Spleen (tissue), 11 donors: ENCODE measurements around the gene HDAC4. TPM values are rescaled to one million over a fixed set of nuclear protein-coding genes. Genes with fewer than 3 reads are reported as not detected.

Experiments used
- DNase-seq: peaks from one replicate; pipeline ENCODE4 v3.0.0-alpha.2; 2020
- H3K27ac ChIP-seq, 8 donors: fragments of 200-600 bp; sonication (generic) in 7 of 8; 1 replicate in 4 of 8; 2 replicates in 4 of 8; pipeline versions ENCODE4 v1.5.0 to v1.8.0; 2016 to 2021; ENCODE audit warnings: inconsistent platforms in 4 of 8, mild to moderate bottlenecking in 4 of 8, moderate library complexity in 1 of 8
- H3K27me3 ChIP-seq, 7 donors: fragments of 200-600 bp; sonication (generic) in 6 of 7; replicated peaks in 1 of 7; 1 replicate in 4 of 7; 2 replicates in 3 of 7; pipeline versions ENCODE4 v1.5.0 to v1.8.0; 2016 to 2021; ENCODE audit warnings: inconsistent platforms in 3 of 7, mild to moderate bottlenecking in 1 of 7
- H3K36me3 ChIP-seq, 6 donors: fragments of 200-600 bp; sonication (generic) in 5 of 6; 1 replicate in 4 of 6; 2 replicates in 2 of 6; pipeline versions ENCODE4 v1.5.0 to v1.8.0; 2016 to 2021; ENCODE audit warnings: inconsistent platforms in 2 of 6
- H3K4me1 ChIP-seq, 6 donors: fragments of 200-600 bp; sonication (generic) in 5 of 6; 1 replicate in 3 of 6; 2 replicates in 3 of 6; pipeline versions ENCODE4 v1.5.0 to v1.8.0; 2016 to 2021; ENCODE audit warnings: inconsistent platforms in 3 of 6
- H3K4me3 ChIP-seq, 8 donors: fragments of 200-600 bp; sonication (generic) in 7 of 8; 1 replicate in 4 of 8; 2 replicates in 4 of 8; pipeline versions ENCODE4 v1.5.0 to v1.8.0; 2016 to 2021; ENCODE audit warnings: inconsistent platforms in 4 of 8, mild to moderate bottlenecking in 4 of 8, moderate library complexity in 2 of 8
- H3K9me3 ChIP-seq, 8 donors: fragments of 200-600 bp; sonication (generic) in 7 of 8; 1 replicate in 4 of 8; 2 replicates in 4 of 8; pipeline versions ENCODE4 v1.5.0 to v1.8.0; 2016 to 2021; ENCODE audit warnings: inconsistent platforms in 4 of 8
- CTCF ChIP-seq, 11 experiments: fragments of 200-600 bp in 7 of 11; fragments of 450-650 bp in 4 of 11; sonication (generic) in 4 of 11; IDR thresholded peaks in 8 of 11; conservative IDR thresholded peaks in 3 of 11; 1 replicate in 7 of 11; 2 replicates in 4 of 11; pipeline versions ENCODE4 v1.4.0 to v1.8.0; 2016 to 2021; ENCODE audit warnings: antibody characterized with exemption in 11 of 11, inconsistent platforms in 4 of 11, mild to moderate bottlenecking in 1 of 11
- POLR2A ChIP-seq, 3 donors: fragments of 450-650 bp; IDR thresholded peaks; one replicate each; pipeline ENCODE4 v1.5.1; 2017; ENCODE audit warnings: antibody characterized with exemption in 3 of 3, mild to moderate bottlenecking in 1 of 3
- POLR2AphosphoS5 ChIP-seq, 3 donors: sonication (generic); formaldehyde crosslinking; IDR thresholded peaks; one replicate each; pipeline ENCODE4 v1.5.1; 2017; ENCODE audit warnings: antibody characterized with exemption in 3 of 3
- WGBS, 5 donors: extraction: QIAGEN DNeasy Blood & Tissue Kit in 3 of 5; methylation state at CpG; one replicate each; pipeline versions ENCODE4 v1.1.5 to v1.1.7; 2013 to 2018; 5-methylcytosine and 5-hydroxymethylcytosine counted together
- intact Hi-C: fragments of 100-400 bp; cut with DNase I; formaldehyde crosslinking; loops from one replicate; pipeline ENCODE4 v1.15.0; 2023; ENCODE audit warnings: low total_unique reads
- polyA plus RNA-seq, 3 donors: library from polyadenylated mRNA; stranded (reverse); fragments of 200-250 nt; gene quantifications; one replicate each; pipeline ENCODE4 v1.2.1, GENCODE V29; 2013
- total RNA-seq, 7 donors: library from RNA; depleted of rRNA in 3 of 7; stranded (reverse); fragments of >200 nt in 3 of 7; fragmentation: NEBNext Ultra II Directional in 4 of 7; extraction: Animal tissue kit (Norgen Biotek cat#: 25700) in 4 of 7; gene quantifications; one replicate each; pipeline versions ENCODE4 v1.1.0 to v1.2.1, GENCODE V29; 2016 to 2021
- donor health status: healthy with polysubstance abuse.
- donor health status: DM: no; HTN: no; CAD: no; lungs with moderate emphysema.
- donor health status: DM: no; HTN: no; CAD: no.
- donor health status: Bipolar disorder and iron deficiency.
- donor health status: healthy.
- donor health status: DM: no; HTN: no; CAD: no.
- donor health status: DM: yes; HTN: yes; CAD: no.

The HDAC4 gene
- total and polyA plus RNA-seq, 10 donors: 3.2 to 122 (median 69.5) TPM

DNA sequence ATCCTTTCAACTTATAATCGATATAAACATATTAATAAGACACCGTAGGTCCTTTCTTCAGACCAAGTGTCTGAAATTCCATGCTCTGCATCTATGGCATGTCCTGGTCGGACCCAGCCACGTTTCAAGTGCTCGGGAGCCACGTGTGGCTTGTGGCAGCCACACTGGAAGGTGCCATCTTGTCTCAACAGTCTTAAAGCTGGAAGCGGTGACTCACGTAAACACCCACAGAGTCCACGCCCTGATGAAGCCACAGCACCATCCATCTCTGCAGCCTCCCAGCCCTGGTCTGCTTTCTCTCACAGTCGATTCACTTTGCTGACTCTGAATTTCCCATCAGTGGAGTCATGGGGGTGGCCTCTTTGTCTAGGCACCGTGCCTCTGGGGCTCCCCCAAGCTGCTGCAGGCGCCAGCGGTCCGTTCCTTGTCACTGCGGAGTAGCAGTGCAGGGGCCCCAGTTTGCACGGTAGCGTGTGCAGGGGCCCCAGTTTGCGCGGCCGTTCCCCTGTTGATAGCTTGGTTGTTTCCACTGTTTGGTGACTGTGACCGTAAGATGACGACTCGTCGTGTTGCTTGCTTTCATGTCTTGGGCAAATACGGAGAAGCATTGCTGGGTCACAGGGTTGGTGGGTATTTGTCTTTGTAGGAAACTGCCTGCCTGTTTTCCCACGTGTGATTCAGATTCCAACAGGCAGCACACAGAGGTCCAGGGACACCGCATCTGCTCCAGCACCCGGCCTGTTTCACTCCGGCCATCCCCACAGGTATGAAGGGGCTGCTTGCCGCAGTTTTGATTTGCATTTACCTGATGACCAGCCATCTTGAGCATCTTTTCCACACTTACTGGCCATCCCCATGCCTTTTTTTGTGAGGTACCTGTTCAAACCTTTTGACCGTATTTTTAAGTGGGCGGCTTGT is 240.3 kb downstream of the HDAC4 start:
- 95 to 97% (median 97%) methylated on average over 29 to 32 of the region's 32 CpGs for whole genome bisulfite sequencing, 5 donors
- TF ChIP-seq CTCF (IDR thresholded peaks at IDR 0.05 in 8 of 11, conservative IDR thresholded peaks at IDR 0.05 in 3 of 11) (no peak), POLR2AphosphoS5 (IDR thresholded peaks at IDR 0.05) (no peak), POLR2A (IDR thresholded peaks at IDR 0.05) (no peak)
- peaks cover 4 to 91% (median 38%) of the 10 kb centered on the region in 6 donors for H3K36me3 ChIP-seq

DNA sequence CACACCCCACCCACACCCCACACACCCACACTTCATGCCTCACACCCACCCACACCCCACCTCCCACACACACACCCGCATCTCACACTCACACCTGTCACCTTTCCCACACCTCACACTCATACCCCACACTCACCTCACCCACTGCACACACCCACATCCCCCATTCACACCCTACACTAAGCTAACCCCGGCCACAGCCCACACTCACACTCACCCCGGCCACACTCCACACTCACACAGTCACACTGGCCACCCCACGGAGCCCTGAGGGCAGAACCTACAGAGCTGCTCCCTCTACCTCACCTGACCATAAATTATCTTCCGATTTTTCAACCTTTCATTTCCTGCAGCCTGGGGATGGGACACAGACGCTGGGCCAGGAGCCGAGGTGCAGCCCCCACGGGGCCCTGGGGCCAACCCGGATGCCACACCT is 241.3 kb downstream of the HDAC4 start:
- Histone ChIP-seq H3K9me3 (no peaks in the 10 kb centered on the region), H3K27ac (peak overlapping the region in 1 of 8 donors; percentile 38), H3K36me3 (peaks cover 4 to 95% (median 47%) of the 10 kb centered on the region in 6 donors), H3K4me3 (no peak overlapping the region), H3K27me3 (no peaks in the 10 kb centered on the region), H3K4me1 (peaks cover 0 to 50% (median 17%) of the 10 kb centered on the region in 6 donors)
- TF ChIP-seq CTCF (IDR thresholded peaks at IDR 0.05 in 8 of 11, conservative IDR thresholded peaks at IDR 0.05 in 3 of 11) (no peak), POLR2AphosphoS5 (IDR thresholded peaks at IDR 0.05) (no peak), POLR2A (IDR thresholded peaks at IDR 0.05) (no peak)
- 93 to 98% (median 94%) methylated on average over 9 of the region's 9 CpGs for WGBS, 5 donors
- DNase-seq: peak; percentile 31
- intact Hi-C loops: no loop called here

More for the DNA sequence above, 240.3 kb downstream of the HDAC4 start:
- Histone ChIP-seq H3K4me1 (peaks cover 0 to 46% (median 19%) of the 10 kb centered on the region in 6 donors), H3K9me3 (no peaks in the 10 kb centered on the region), H3K27me3 (no peaks in the 10 kb centered on the region), H3K27ac (no peak overlapping the region), H3K4me3 (no peak overlapping the region)
- intact Hi-C loops: no loop called here
- peak; percentile 58 for DNase-seq

DNA sequence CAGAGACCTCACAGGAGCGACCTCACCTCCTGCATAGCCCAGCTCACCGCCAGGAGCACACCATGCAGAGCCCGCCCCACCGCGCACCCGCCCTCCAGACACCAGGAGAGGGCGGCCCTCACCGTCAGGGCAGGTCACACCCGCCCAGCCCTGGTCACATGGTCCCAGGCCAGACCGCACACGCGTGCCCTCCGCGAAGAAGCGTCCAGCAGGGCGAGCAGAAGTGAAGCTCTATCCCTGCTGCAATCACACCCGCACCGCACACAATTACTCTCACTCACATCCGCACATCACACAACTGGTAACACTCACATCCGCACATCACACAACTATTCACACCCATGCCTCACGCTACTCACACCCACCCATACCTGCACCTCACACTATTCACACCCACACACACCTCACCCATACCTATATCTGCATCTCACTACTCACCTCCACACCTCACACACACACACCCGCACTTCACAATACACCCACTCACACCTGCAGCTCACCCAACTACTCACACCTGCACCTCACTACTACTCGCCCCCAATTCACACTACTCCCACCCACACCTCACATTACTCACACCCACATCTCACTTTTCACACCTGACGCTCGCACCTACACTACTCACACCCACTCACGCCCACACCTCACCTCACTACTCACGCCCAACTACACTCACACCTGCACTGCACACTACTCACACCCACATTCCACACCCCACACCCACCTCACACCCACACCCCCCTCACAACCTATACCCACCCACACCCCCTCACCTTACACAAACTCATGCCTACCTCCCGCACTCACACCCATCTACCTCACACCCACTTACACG is 242.0 kb downstream of the HDAC4 start:
- WGBS, 5 donors: 89 to 98% (median 95%) methylated on average over 23 to 29 of the region's 29 CpGs
- H3K36me3 ChIP-seq: peaks cover 4 to 95% (median 53%) of the 10 kb centered on the region in 6 donors

More for the DNA sequence above, 242.0 kb downstream of the HDAC4 start:
- Histone ChIP-seq H3K4me3 (no peak overlapping the region), H3K4me1 (peaks cover 0 to 46% (median 19%) of the 10 kb centered on the region in 6 donors), H3K9me3 (no peaks in the 10 kb centered on the region), H3K27me3 (no peaks in the 10 kb centered on the region), H3K27ac (peak overlapping the region in 3 of 8 donors; percentile 38 to 81 (median 77))
- intact Hi-C loops: no loop called here
- TF ChIP-seq CTCF (IDR thresholded peaks at IDR 0.05 in 8 of 11, conservative IDR thresholded peaks at IDR 0.05 in 3 of 11): no peak
- peak in 1 of 3 donors; percentile 61 for TF ChIP-seq POLR2AphosphoS5 (IDR thresholded peaks at IDR 0.05)
- DNase-seq: peak; percentile 72
